ENCODE measurements around the gene NVL. TPM values are rescaled to one million over a fixed set of nuclear protein-coding genes. Genes with fewer than 3 reads are reported as not detected.

NVL gene
- total and polyA plus RNA-seq, 2 donors from 2014 or later: 16.3 to 24.0 TPM

DNA sequence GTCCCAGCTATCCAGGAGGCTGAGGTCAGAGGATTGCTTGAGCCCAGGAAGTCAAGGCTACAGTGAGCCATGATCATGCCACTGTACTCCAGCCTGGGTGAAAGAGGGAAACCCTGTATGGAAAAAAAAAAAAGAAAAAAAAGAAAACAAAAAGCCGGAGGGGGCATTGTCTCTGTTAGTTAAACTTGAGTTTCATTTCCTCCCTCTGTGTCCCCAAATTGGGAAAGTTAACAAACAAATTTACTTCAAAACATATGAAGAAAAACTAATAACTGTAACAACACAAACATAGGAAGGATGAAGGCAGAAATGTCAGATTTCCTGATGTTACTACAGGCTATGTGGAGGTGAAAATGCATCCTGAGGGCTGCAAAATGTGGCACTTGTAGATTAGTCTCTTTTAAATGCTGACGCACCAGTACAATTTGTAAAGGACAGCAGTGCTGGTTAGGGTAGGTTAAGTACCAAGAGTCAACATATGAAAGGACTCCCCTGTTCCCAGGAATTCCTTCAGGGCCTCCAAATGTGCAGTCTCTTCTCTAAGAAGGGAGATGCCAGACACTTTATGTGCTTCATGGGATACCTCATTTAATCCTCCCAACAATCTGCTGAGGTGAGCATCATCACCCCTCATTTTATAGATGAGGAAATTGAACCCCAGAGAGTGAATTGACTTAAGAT lies 94.0 kb downstream of the NVL start:
- no peaks in the 10 kb centered on the region for H3K27me3 ChIP-seq (ENCODE audit: control insufficient read depth, insufficient read depth, low read length)
- no peak for FAIRE-seq
- DNase-seq: no peak
- peaks cover 2 to 10% (median 3%) of the 10 kb centered on the region in 3 donors for H3K36me3 ChIP-seq (ENCODE audit: control insufficient read depth in 2 of 3, insufficient read depth in 3 of 3, low read length in 3 of 3)
- H3K9ac ChIP-seq (ENCODE audit: low read length in 3 of 3): no peak overlapping the region
- TF ChIP-seq, protein P1, sequence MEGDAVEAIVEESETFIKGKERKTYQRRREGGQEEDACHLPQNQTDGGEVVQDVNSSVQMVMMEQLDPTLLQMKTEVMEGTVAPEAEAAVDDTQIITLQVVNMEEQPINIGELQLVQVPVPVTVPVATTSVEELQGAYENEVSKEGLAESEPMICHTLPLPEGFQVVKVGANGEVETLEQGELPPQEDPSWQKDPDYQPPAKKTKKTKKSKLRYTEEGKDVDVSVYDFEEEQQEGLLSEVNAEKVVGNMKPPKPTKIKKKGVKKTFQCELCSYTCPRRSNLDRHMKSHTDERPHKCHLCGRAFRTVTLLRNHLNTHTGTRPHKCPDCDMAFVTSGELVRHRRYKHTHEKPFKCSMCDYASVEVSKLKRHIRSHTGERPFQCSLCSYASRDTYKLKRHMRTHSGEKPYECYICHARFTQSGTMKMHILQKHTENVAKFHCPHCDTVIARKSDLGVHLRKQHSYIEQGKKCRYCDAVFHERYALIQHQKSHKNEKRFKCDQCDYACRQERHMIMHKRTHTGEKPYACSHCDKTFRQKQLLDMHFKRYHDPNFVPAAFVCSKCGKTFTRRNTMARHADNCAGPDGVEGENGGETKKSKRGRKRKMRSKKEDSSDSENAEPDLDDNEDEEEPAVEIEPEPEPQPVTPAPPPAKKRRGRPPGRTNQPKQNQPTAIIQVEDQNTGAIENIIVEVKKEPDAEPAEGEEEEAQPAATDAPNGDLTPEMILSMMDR (IDR thresholded peaks at IDR 0.05; ENCODE audit: borderline replicate concordance, extremely low read depth, insufficient read depth): no peak
- intact Hi-C loops (cut with DNase I): no loop called here
- no peak overlapping the region for H3K4me3 ChIP-seq (ENCODE audit: low read length in 3 of 3)
- H3K27ac ChIP-seq (ENCODE audit: low read depth in 2 of 2, low read length in 2 of 2): no peak overlapping the region
- H3K4me1 ChIP-seq (ENCODE audit: control insufficient read depth in 2 of 3, insufficient read depth in 2 of 3, low read depth in 1 of 3, low read length in 3 of 3): no peaks in the 10 kb centered on the region
- H3K9me3 ChIP-seq (ENCODE audit: control insufficient read depth in 2 of 3, insufficient read depth in 1 of 3, low read length in 3 of 3): no peaks in the 10 kb centered on the region

DNA sequence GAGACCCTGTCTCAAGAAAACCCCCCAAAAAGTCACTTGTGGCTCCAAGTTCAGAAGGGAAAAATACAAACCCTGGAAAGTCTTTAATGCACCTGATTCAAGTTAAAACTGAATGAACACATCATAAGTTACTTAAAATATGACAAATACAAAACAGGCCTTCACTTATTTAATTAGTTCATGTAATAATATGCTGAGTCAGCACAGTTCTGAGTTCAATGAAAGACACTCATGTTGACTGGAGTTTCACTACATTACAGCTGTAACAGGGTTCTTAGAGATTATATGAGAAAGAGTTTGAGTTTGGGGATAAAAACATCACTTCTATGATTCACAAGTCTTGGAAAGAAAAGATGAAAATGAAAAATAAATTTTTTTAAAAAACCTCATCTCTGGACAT lies 96.0 kb downstream of the NVL start:
- Histone ChIP-seq H3K4me1 (ENCODE audit: control insufficient read depth in 2 of 3, insufficient read depth in 2 of 3, low read depth in 1 of 3, low read length in 3 of 3) (no peaks in the 10 kb centered on the region), H3K27me3 (ENCODE audit: control insufficient read depth, insufficient read depth, low read length) (no peaks in the 10 kb centered on the region), H3K4me3 (ENCODE audit: low read length in 3 of 3) (no peak overlapping the region), H3K9me3 (ENCODE audit: control insufficient read depth in 2 of 3, insufficient read depth in 1 of 3, low read length in 3 of 3) (no peaks in the 10 kb centered on the region), H3K36me3 (ENCODE audit: control insufficient read depth in 2 of 3, insufficient read depth in 3 of 3, low read length in 3 of 3) (peaks cover 2 to 10% (median 5%) of the 10 kb centered on the region in 3 donors), H3K27ac (ENCODE audit: low read depth in 2 of 2, low read length in 2 of 2) (no peak overlapping the region), H3K9ac (ENCODE audit: low read length in 3 of 3) (no peak overlapping the region)
- TF ChIP-seq, protein P1 (IDR thresholded peaks at IDR 0.05; ENCODE audit: borderline replicate concordance, extremely low read depth, insufficient read depth): no peak
- intact Hi-C loops (cut with DNase I): no loop called here
- FAIRE-seq (no peak), DNase-seq (no peak)

DNA sequence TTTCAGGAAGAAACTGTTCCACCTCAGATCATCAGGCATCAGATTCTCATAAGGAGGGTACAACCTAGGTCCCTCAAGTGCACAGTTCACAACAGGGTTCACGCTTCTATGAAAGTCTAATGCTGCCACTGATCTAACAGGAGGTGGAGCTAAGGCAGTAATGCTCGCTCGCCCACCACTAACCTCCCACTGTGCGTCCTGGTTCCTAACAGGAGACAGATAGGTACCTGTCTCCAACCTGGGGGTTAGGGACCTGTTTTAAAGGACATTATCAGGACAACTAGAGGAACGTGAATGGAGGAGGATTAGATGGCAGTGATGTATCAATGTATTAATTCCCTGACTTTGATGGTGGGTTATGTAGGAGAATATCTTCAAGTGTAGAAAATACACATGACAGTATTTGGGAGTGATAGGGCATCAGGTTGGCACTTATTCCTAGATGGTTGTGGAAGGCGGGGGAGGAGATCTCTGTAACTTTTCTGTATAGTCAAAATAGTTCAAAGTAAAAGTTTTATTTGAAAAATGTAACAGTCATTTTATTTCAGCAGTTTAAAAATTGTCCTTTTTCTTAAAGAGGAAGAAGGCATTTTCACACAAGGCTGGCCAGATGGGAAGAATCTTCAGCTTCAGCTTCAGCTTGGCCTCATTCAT lies 103.0 kb downstream of the NVL start:
- no peaks in the 10 kb centered on the region for H3K9me3 ChIP-seq (ENCODE audit: control insufficient read depth in 2 of 3, insufficient read depth in 1 of 3, low read length in 3 of 3)
- DNase-seq (no peak), FAIRE-seq (no peak)
- H3K27ac ChIP-seq (ENCODE audit: low read depth in 2 of 2, low read length in 2 of 2): no peak overlapping the region
- no peaks in the 10 kb centered on the region for H3K27me3 ChIP-seq (ENCODE audit: control insufficient read depth, insufficient read depth, low read length)
- no peak overlapping the region for H3K4me3 ChIP-seq (ENCODE audit: low read length in 3 of 3)
- no peaks in the 10 kb centered on the region for H3K4me1 ChIP-seq (ENCODE audit: control insufficient read depth in 2 of 3, insufficient read depth in 2 of 3, low read depth in 1 of 3, low read length in 3 of 3)
- no peak overlapping the region for H3K9ac ChIP-seq (ENCODE audit: low read length in 3 of 3)
- intact Hi-C loops (cut with DNase I): no loop called here
- peaks cover 2 to 14% (median 3%) of the 10 kb centered on the region in 3 donors for H3K36me3 ChIP-seq (ENCODE audit: control insufficient read depth in 2 of 3, insufficient read depth in 3 of 3, low read length in 3 of 3)
- TF ChIP-seq, protein P1 (IDR thresholded peaks at IDR 0.05; ENCODE audit: borderline replicate concordance, extremely low read depth, insufficient read depth): no peak
